Activated T-helper 17 cell treated with anti-CD3 and anti-CD28 coated beads, Interleukin-2, amount 50 U/mL, for 72 hours (primary cell): ENCODE data around the gene ZNF300. TPM values are rescaled to one million over a fixed set of nuclear protein-coding genes. Genes with fewer than 3 reads are reported as not detected.

ENCODE experiments used
- ATAC-seq: fragments of 150-1000 bp; cut with Tn5 transposase; replicated peaks from 2 replicates; pipeline ENCODE4 v1.10.0; 2021; ENCODE audit warnings: mild to moderate bottlenecking, moderate library complexity
- H3K27ac Mint-ChIP-seq: one replicate; pipeline ENCODE4 v1.8.0; 2022; ENCODE audit warnings: mixed read lengths
- H3K27me3 Mint-ChIP-seq: one replicate; pipeline ENCODE4 v1.8.0; 2022; ENCODE audit warnings: mixed read lengths
- H3K36me3 Mint-ChIP-seq: one replicate; pipeline ENCODE4 v1.8.0; 2022; ENCODE audit warnings: low read depth, mild to moderate bottlenecking, mixed read lengths
- H3K4me1 Mint-ChIP-seq: one replicate; pipeline ENCODE4 v1.8.0; 2022; ENCODE audit warnings: mixed read lengths
- H3K4me3 Mint-ChIP-seq: one replicate; pipeline ENCODE4 v1.8.0; 2022; ENCODE audit warnings: mild to moderate bottlenecking, mixed read lengths
- H3K9me3 Mint-ChIP-seq: one replicate; pipeline ENCODE4 v1.8.0; 2022; ENCODE audit warnings: mixed read lengths
- total RNA-seq, 2 donors: library from RNA; stranded (reverse); gene quantifications; one replicate each; pipeline ENCODE4 v1.2.3, GENCODE V29; 2022

Gene ZNF300
- 1 to 10 TPM in 1 of 2 donors, under 1 TPM in 1; 0.71 to 1.5 TPM for total RNA-seq

GRCh38 chr5:150904479-150905311 lies at the start of gene ZNF300:
Gene ZNF300 (minus strand): TSS chr5:150904980. CDS start chr5:150903155, 1,825 bp downstream.
- Mint-ChIP-seq H3K36me3 (peaks cover 19% of the 10 kb centered on the region), H3K4me1 (no peaks in the 10 kb centered on the region), H3K9me3 (peaks cover 29% of the 10 kb centered on the region), H3K27ac (peak within 1 kb of the TSS; percentile 85), H3K4me3 (peak within 1 kb of the TSS; percentile 80), H3K27me3 (peaks cover 19% of the 10 kb centered on the region)
- ATAC-seq, result peak; percentile 78

GRCh38 chr5:150948539-150948938 lies 43.8 kb upstream of the ZNF300 start:
- Mint-ChIP-seq H3K9me3 (peaks cover 41% of the 10 kb centered on the region), H3K4me1 (no peaks in the 10 kb centered on the region), H3K27ac (no peak overlapping the region), H3K36me3 (no peaks in the 10 kb centered on the region), H3K27me3 (peaks cover 31% of the 10 kb centered on the region), H3K4me3 (no peak overlapping the region)
- ATAC-seq, result peak; percentile 62

- peaks cover 46% of the 10 kb centered on the region for H3K9me3 Mint-ChIP-seq
- peaks cover 28% of the 10 kb centered on the region for H3K27me3 Mint-ChIP-seq
- no peaks in the 10 kb centered on the region for H3K36me3 Mint-ChIP-seq
- H3K4me3 Mint-ChIP-seq, result no peak overlapping the region
- H3K27ac Mint-ChIP-seq, result no peak overlapping the region
- H3K4me1 Mint-ChIP-seq, result no peaks in the 10 kb centered on the region
- no peak for ATAC-seq
Measured at GRCh38 chr5:150946351-150946905, 41.6 kb upstream of the ZNF300 start.

GRCh38 chr5:150945947-150946346 lies 41.2 kb upstream of the ZNF300 start:
- ATAC-seq, result no peak
- Mint-ChIP-seq H3K27me3 (peaks cover 28% of the 10 kb centered on the region), H3K27ac (no peak overlapping the region), H3K4me1 (no peaks in the 10 kb centered on the region), H3K9me3 (peaks cover 45% of the 10 kb centered on the region), H3K36me3 (no peaks in the 10 kb centered on the region), H3K4me3 (no peak overlapping the region)

- no peaks in the 10 kb centered on the region for H3K36me3 Mint-ChIP-seq
- H3K9me3 Mint-ChIP-seq, result peaks cover 40% of the 10 kb centered on the region
- H3K4me1 Mint-ChIP-seq, result no peaks in the 10 kb centered on the region
- ATAC-seq, result no peak
- H3K4me3 Mint-ChIP-seq, result no peak overlapping the region
- H3K27me3 Mint-ChIP-seq, result peaks cover 28% of the 10 kb centered on the region
- H3K27ac Mint-ChIP-seq, result no peak overlapping the region
Measured at GRCh38 chr5:150945486-150945885, 40.7 kb upstream of the ZNF300 start.

GRCh38 chr5:150931368-150931965 lies 26.7 kb upstream of the ZNF300 start:
- Mint-ChIP-seq H3K27ac (no peak overlapping the region), H3K9me3 (peaks cover 30% of the 10 kb centered on the region), H3K4me1 (no peaks in the 10 kb centered on the region), H3K27me3 (no peaks in the 10 kb centered on the region), H3K4me3 (no peak overlapping the region), H3K36me3 (no peaks in the 10 kb centered on the region)
- no peak for ATAC-seq

GRCh38 chr5:150918613-150919012 lies 13.8 kb upstream of the ZNF300 start:
- Mint-ChIP-seq H3K36me3 (no peaks in the 10 kb centered on the region), H3K4me1 (no peaks in the 10 kb centered on the region)

GRCh38 chr5:150912312-150912814 lies 7.6 kb upstream of the ZNF300 start:
- H3K4me1 Mint-ChIP-seq, result no peaks in the 10 kb centered on the region
- H3K27me3 Mint-ChIP-seq, result no peaks in the 10 kb centered on the region
- no peaks in the 10 kb centered on the region for H3K36me3 Mint-ChIP-seq
- no peak for ATAC-seq
- no peak overlapping the region for H3K4me3 Mint-ChIP-seq
- H3K9me3 Mint-ChIP-seq, result peaks cover 31% of the 10 kb centered on the region
- no peak overlapping the region for H3K27ac Mint-ChIP-seq

More at GRCh38 chr5:150918613-150919012, 13.8 kb upstream of the ZNF300 start:
- ATAC-seq, result no peak
- H3K4me3 Mint-ChIP-seq, result no peak overlapping the region
- H3K27me3 Mint-ChIP-seq, result peaks cover 8% of the 10 kb centered on the region
- H3K9me3 Mint-ChIP-seq, result peaks cover 14% of the 10 kb centered on the region
- no peak overlapping the region for H3K27ac Mint-ChIP-seq

- peaks cover 19% of the 10 kb centered on the region for H3K36me3 Mint-ChIP-seq
- peaks cover 25% of the 10 kb centered on the region for H3K9me3 Mint-ChIP-seq
- peak overlapping the region; percentile 85 for H3K27ac Mint-ChIP-seq
- ATAC-seq, result no peak
- peaks cover 17% of the 10 kb centered on the region for H3K27me3 Mint-ChIP-seq
- peak overlapping the region; percentile 80 for H3K4me3 Mint-ChIP-seq
- H3K4me1 Mint-ChIP-seq, result no peaks in the 10 kb centered on the region
Measured at GRCh38 chr5:150905312-150905683, 518 bp upstream of the ZNF300 start.

GRCh38 chr5:150901446-150901845 lies 3.3 kb downstream of the ZNF300 start:
- H3K4me1 Mint-ChIP-seq, result no peaks in the 10 kb centered on the region
- peaks cover 22% of the 10 kb centered on the region for H3K27me3 Mint-ChIP-seq
- no peak overlapping the region for H3K27ac Mint-ChIP-seq
- no peak overlapping the region for H3K4me3 Mint-ChIP-seq
- peaks cover 50% of the 10 kb centered on the region for H3K9me3 Mint-ChIP-seq
- H3K36me3 Mint-ChIP-seq, result peaks cover 43% of the 10 kb centered on the region
- no peak for ATAC-seq

- H3K4me3 Mint-ChIP-seq, result no peak overlapping the region
- H3K27me3 Mint-ChIP-seq, result peaks cover 6% of the 10 kb centered on the region
- H3K4me1 Mint-ChIP-seq, result no peaks in the 10 kb centered on the region
- peaks cover 45% of the 10 kb centered on the region for H3K9me3 Mint-ChIP-seq
- ATAC-seq, result no peak
- no peak overlapping the region for H3K27ac Mint-ChIP-seq
- peaks cover 33% of the 10 kb centered on the region for H3K36me3 Mint-ChIP-seq
Measured at GRCh38 chr5:150895431-150896428, 9.1 kb downstream of the ZNF300 start.

GRCh38 chr5:150879358-150879757 lies 25.4 kb downstream of the ZNF300 start:
- Mint-ChIP-seq H3K9me3 (peaks cover 7% of the 10 kb centered on the region), H3K27me3 (peaks cover 3% of the 10 kb centered on the region), H3K36me3 (peaks cover 5% of the 10 kb centered on the region), H3K27ac (no peak overlapping the region), H3K4me1 (no peaks in the 10 kb centered on the region), H3K4me3 (no peak overlapping the region)
- ATAC-seq, result no peak

- no peak overlapping the region for H3K4me3 Mint-ChIP-seq
- H3K9me3 Mint-ChIP-seq, result no peaks in the 10 kb centered on the region
- H3K36me3 Mint-ChIP-seq, result no peaks in the 10 kb centered on the region
- no peak for ATAC-seq
- no peaks in the 10 kb centered on the region for H3K4me1 Mint-ChIP-seq
- peaks cover 3% of the 10 kb centered on the region for H3K27me3 Mint-ChIP-seq
- H3K27ac Mint-ChIP-seq, result no peak overlapping the region
Measured at GRCh38 chr5:150862070-150862469, 42.7 kb downstream of the ZNF300 start.
